Activated T-helper 2 cell treated with anti-CD3 and anti-CD28 coated beads, Interferon-gamma antibody, Interleukin-2, Interleukin-4, amounts not matched to agents 10 μg/mL and 5 μg/mL and 100 μg/mL, durations not matched to agents 14 hours and 24 hours and 36 hours (primary cell): ENCODE data around the gene ITK. TPM values are rescaled to one million over a fixed set of nuclear protein-coding genes. Genes with fewer than 3 reads are reported as not detected.
"Not testable (repeated sequence)": the region's sequence is repeated elsewhere in the genome, so short reads cannot be mapped to it uniquely, and the experiment has no call there.

Experiments used
- DNase-seq: peaks from one replicate; pipeline ENCODE4 v3.0.0; 2021; ENCODE audit warnings: low spot score
- H3K27ac Mint-ChIP-seq: one replicate; pipeline ENCODE4 v1.8.0; 2021; ENCODE audit warnings: mixed read lengths
- H3K27me3 Mint-ChIP-seq: one replicate; pipeline ENCODE4 v1.8.0; 2021; ENCODE audit warnings: low read depth, mixed read lengths
- H3K36me3 Mint-ChIP-seq: one replicate; pipeline ENCODE4 v1.8.0; 2021; ENCODE audit warnings: low read depth, mixed read lengths
- H3K4me1 Mint-ChIP-seq: one replicate; pipeline ENCODE4 v1.8.0; 2021; ENCODE audit warnings: low read depth, mixed read lengths
- H3K4me3 Mint-ChIP-seq: one replicate; pipeline ENCODE4 v1.8.0; 2021; ENCODE audit warnings: low read depth, mild to moderate bottlenecking, moderate library complexity, mixed read lengths
- H3K9me3 Mint-ChIP-seq: one replicate; pipeline ENCODE4 v1.8.0; 2021; ENCODE audit warnings: mixed read lengths
- intact Hi-C: fragments of 100-400 bp; cut with micrococcal nuclease; formaldehyde crosslinking; loops from one replicate; pipeline ENCODE4 v1.15.1; 2023
- total RNA-seq: library from RNA; stranded (reverse); gene quantifications from 2 replicates; pipeline ENCODE4 v1.2.3, GENCODE V29; 2022

ITK gene
- total RNA-seq, 1 donor from 2014 or later, result 319 TPM

GRCh38 chr5:157217289-157218024 is 36.8 kb downstream of the ITK start:
- no peak for DNase-seq
- Mint-ChIP-seq H3K36me3 (peaks cover 98% of the 10 kb centered on the region), H3K4me1 (peaks cover 90% of the 10 kb centered on the region), H3K9me3 (no peaks in the 10 kb centered on the region), H3K4me3 (peak overlapping the region; percentile 73), H3K27ac (peak overlapping the region; percentile 93), H3K27me3 (no peaks in the 10 kb centered on the region)
- intact Hi-C loops, result loop anchor here (1.0 to 5.0 kb wide), 3 partner anchors 14 to 185 kb away; partner anchors contain the start of gene ITK

- DNase-seq, result no peak
- peaks cover 96% of the 10 kb centered on the region for H3K36me3 Mint-ChIP-seq
- H3K9me3 Mint-ChIP-seq, result no peaks in the 10 kb centered on the region
- intact Hi-C loops, result loop anchor here (1.0 to 5.0 kb wide), 3 partner anchors 21 to 187 kb away; partner anchors contain the start of gene CYFIP2
- peak overlapping the region; percentile 94 for H3K27ac Mint-ChIP-seq
- peak overlapping the region; percentile 40 for H3K4me3 Mint-ChIP-seq
- no peaks in the 10 kb centered on the region for H3K27me3 Mint-ChIP-seq
- H3K4me1 Mint-ChIP-seq, result peaks cover 79% of the 10 kb centered on the region
Observed at GRCh38 chr5:157219491-157220271, 39.0 kb downstream of the ITK start.

GRCh38 chr5:157221959-157222358 is 41.3 kb downstream of the ITK start:
- peak overlapping the region; percentile 93 for H3K27ac Mint-ChIP-seq
- H3K4me1 Mint-ChIP-seq, result peaks cover 72% of the 10 kb centered on the region
- no peaks in the 10 kb centered on the region for H3K27me3 Mint-ChIP-seq
- peaks cover 96% of the 10 kb centered on the region for H3K36me3 Mint-ChIP-seq
- H3K9me3 Mint-ChIP-seq, result no peaks in the 10 kb centered on the region
- no peak for DNase-seq
- H3K4me3 Mint-ChIP-seq, result peak overlapping the region; percentile 58
- intact Hi-C loops, result loop anchor here (1.0 to 5.0 kb wide), 9 partner anchors 9 to 301 kb away; partner anchors contain the start of genes CYFIP2 and ITK

- H3K27ac Mint-ChIP-seq, result peak overlapping the region; percentile 93
- no peaks in the 10 kb centered on the region for H3K9me3 Mint-ChIP-seq
- peaks cover 70% of the 10 kb centered on the region for H3K4me1 Mint-ChIP-seq
- intact Hi-C loops, result loop anchor here (1.0 to 5.0 kb wide), 9 partner anchors 9 to 302 kb away; partner anchors contain the start of genes CYFIP2 and ITK
- peak overlapping the region; percentile 78 for H3K4me3 Mint-ChIP-seq
- peak; percentile 68 for DNase-seq
- H3K27me3 Mint-ChIP-seq, result no peaks in the 10 kb centered on the region
- H3K36me3 Mint-ChIP-seq, result peaks cover 96% of the 10 kb centered on the region
Observed at GRCh38 chr5:157222506-157223230, 42.0 kb downstream of the ITK start.

- Mint-ChIP-seq H3K4me3 (peak overlapping the region; percentile 60), H3K4me1 (peaks cover 46% of the 10 kb centered on the region), H3K36me3 (peaks cover 91% of the 10 kb centered on the region), H3K27ac (peak overlapping the region; percentile 89), H3K27me3 (no peaks in the 10 kb centered on the region), H3K9me3 (no peaks in the 10 kb centered on the region)
- no peak for DNase-seq
- intact Hi-C loops, result no loop called here
Observed at GRCh38 chr5:157225469-157226422, 45.1 kb downstream of the ITK start.

- Mint-ChIP-seq H3K4me1 (peaks cover 35% of the 10 kb centered on the region), H3K27ac (peak overlapping the region; percentile 38), H3K4me3 (no peak overlapping the region), H3K36me3 (peaks cover 86% of the 10 kb centered on the region), H3K27me3 (no peaks in the 10 kb centered on the region), H3K9me3 (no peaks in the 10 kb centered on the region)
- no peak for DNase-seq
- intact Hi-C loops, result no loop called here
Observed at GRCh38 chr5:157230610-157231009, 50.0 kb downstream of the ITK start.

GRCh38 chr5:157232706-157233105 is 52.1 kb downstream of the ITK start:
- Mint-ChIP-seq H3K27me3 (no peaks in the 10 kb centered on the region), H3K27ac (peak overlapping the region; percentile 68), H3K4me1 (peaks cover 24% of the 10 kb centered on the region), H3K9me3 (no peaks in the 10 kb centered on the region), H3K4me3 (no peak overlapping the region), H3K36me3 (peaks cover 84% of the 10 kb centered on the region)
- no peak for DNase-seq
- intact Hi-C loops, result no loop called here

- peak overlapping the region; percentile 68 for H3K27ac Mint-ChIP-seq
- no peak overlapping the region for H3K4me3 Mint-ChIP-seq
- H3K27me3 Mint-ChIP-seq, result no peaks in the 10 kb centered on the region
- peaks cover 86% of the 10 kb centered on the region for H3K36me3 Mint-ChIP-seq
- peaks cover 24% of the 10 kb centered on the region for H3K4me1 Mint-ChIP-seq
- no peak for DNase-seq
- intact Hi-C loops, result no loop called here
- H3K9me3 Mint-ChIP-seq, result no peaks in the 10 kb centered on the region
Observed at GRCh38 chr5:157233515-157233914, 52.9 kb downstream of the ITK start.

- intact Hi-C loops, result no loop called here
- H3K4me1 Mint-ChIP-seq, result peaks cover 20% of the 10 kb centered on the region
- DNase-seq, result no peak
- H3K27me3 Mint-ChIP-seq, result no peaks in the 10 kb centered on the region
- no peaks in the 10 kb centered on the region for H3K9me3 Mint-ChIP-seq
- no peak overlapping the region for H3K4me3 Mint-ChIP-seq
- H3K36me3 Mint-ChIP-seq, result peaks cover 92% of the 10 kb centered on the region
- H3K27ac Mint-ChIP-seq, result peak overlapping the region; percentile 17
Observed at GRCh38 chr5:157236423-157236822, 55.8 kb downstream of the ITK start.

- peaks cover 100% of the 10 kb centered on the region for H3K36me3 Mint-ChIP-seq
- DNase-seq, result no peak
- no peak overlapping the region for H3K4me3 Mint-ChIP-seq
- no peak overlapping the region for H3K27ac Mint-ChIP-seq
- H3K4me1 Mint-ChIP-seq, result peaks cover 23% of the 10 kb centered on the region
- H3K27me3 Mint-ChIP-seq, result no peaks in the 10 kb centered on the region
- intact Hi-C loops, result no loop called here
- H3K9me3 Mint-ChIP-seq, result no peaks in the 10 kb centered on the region
Observed at GRCh38 chr5:157241483-157241882, 60.8 kb downstream of the ITK start.

- DNase-seq, H3K27ac Mint-ChIP-seq, H3K27me3 Mint-ChIP-seq, H3K4me3 Mint-ChIP-seq, intact Hi-C loops, H3K9me3 Mint-ChIP-seq: not testable (repeated sequence)
- Mint-ChIP-seq H3K4me1 (peaks cover 54% of the 10 kb centered on the region), H3K36me3 (peaks cover 100% of the 10 kb centered on the region)
Observed at GRCh38 chr5:157244704-157245103, 64.1 kb downstream of the ITK start.

GRCh38 chr5:157245476-157245875 is 64.8 kb downstream of the ITK start:
- Mint-ChIP-seq H3K36me3 (peaks cover 100% of the 10 kb centered on the region), H3K27ac (peak overlapping the region; percentile 60), H3K4me3 (no peak overlapping the region), H3K27me3 (no peaks in the 10 kb centered on the region), H3K9me3 (no peaks in the 10 kb centered on the region), H3K4me1 (peaks cover 59% of the 10 kb centered on the region)
- no peak for DNase-seq
- intact Hi-C loops, result no loop called here
